ENCODE data around the gene TMEM200B. TPM values are rescaled to one million over a fixed set of nuclear protein-coding genes. Genes with fewer than 3 reads are reported as not detected.
"Not testable (repeated sequence)": the region's sequence is repeated elsewhere in the genome, so short reads cannot be mapped to it uniquely, and the experiment has no call there.

TMEM200B gene
- total RNA-seq, 1 donor from 2014 or later: 19.7 TPM

- TF ChIP-seq CTCF (IDR thresholded peaks at IDR 0.05): no peak
- Mint-ChIP-seq H3K4me3 (ENCODE audit: unreplicated experiment) (no peak overlapping the region), H3K27me3 (ENCODE audit: unreplicated experiment) (no peaks in the 10 kb centered on the region), H3K4me1 (ENCODE audit: unreplicated experiment) (peaks cover 23% of the 10 kb centered on the region), H3K9me3 (ENCODE audit: unreplicated experiment) (no peaks in the 10 kb centered on the region), H3K36me3 (ENCODE audit: unreplicated experiment) (peaks cover 25% of the 10 kb centered on the region), H3K27ac (ENCODE audit: unreplicated experiment) (no peak overlapping the region)
- no peak for DNase-seq (ENCODE audit: extremely low spot score, unreplicated experiment)
These were observed 36.1 kb upstream of the TMEM200B start for GRCh38 chr1:29159773-29160172.

DNA sequence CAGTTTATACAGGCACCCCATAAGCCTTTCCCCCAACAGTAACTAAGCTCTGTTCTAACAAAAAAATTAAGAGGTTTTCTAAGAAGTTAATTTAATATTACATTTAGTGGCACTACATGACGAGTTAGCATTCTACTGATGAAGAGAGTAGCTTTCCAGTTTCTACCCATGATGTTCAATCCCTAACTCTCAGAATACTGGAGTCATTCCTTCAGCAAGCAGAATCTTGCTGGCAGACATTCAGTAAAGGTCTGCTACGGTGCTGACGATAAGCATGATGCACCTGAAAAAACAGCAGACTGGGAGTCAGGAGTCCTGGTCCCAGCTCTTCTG lies 33.5 kb upstream of the TMEM200B start:
- peaks cover 19% of the 10 kb centered on the region for H3K4me1 Mint-ChIP-seq (ENCODE audit: unreplicated experiment)
- H3K9me3 Mint-ChIP-seq (ENCODE audit: unreplicated experiment): no peaks in the 10 kb centered on the region
- H3K36me3 Mint-ChIP-seq (ENCODE audit: unreplicated experiment): peaks cover 29% of the 10 kb centered on the region
- no peaks in the 10 kb centered on the region for H3K27me3 Mint-ChIP-seq (ENCODE audit: unreplicated experiment)
- no peak overlapping the region for H3K4me3 Mint-ChIP-seq (ENCODE audit: unreplicated experiment)
- DNase-seq (ENCODE audit: extremely low spot score, unreplicated experiment): no peak
- H3K27ac Mint-ChIP-seq (ENCODE audit: unreplicated experiment): peak overlapping the region; percentile 85
- no peak for TF ChIP-seq CTCF (IDR thresholded peaks at IDR 0.05)

DNA sequence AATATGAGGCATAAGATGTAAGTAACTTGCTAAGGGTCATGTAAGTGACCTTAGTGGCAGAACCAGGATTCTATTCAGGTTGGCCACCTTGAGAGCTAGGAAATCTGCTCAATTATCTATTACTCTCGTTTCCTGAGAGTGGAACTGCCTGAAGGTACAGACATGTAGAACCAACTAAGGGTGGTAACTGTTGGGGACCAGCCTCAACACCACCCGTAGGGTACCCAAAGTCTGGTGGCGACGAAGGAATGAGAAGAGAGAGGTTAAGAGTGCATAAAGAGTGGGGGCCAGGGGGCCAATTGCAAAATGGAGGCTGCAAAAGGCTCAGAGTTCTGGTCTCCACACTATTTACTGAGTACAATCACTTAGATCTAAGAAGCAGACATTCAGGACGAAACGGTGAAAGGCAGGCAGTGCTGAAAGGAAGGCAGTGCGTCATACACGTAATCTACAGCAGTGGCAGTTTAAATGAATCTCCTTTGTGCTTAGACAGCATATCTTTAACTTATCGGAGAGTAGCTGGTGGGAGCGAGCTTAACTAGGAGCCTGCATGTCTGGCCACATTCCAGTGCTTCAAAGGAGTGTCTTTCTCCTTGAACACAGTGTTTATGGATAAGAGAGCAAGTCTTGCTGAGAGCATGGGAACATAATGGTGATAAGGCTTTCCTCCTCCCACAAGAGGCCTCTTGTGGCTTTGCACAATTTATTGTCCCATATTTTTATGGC lies 33.0 kb upstream of the TMEM200B start:
- Mint-ChIP-seq H3K36me3 (ENCODE audit: unreplicated experiment) (peaks cover 34% of the 10 kb centered on the region), H3K9me3 (ENCODE audit: unreplicated experiment) (no peaks in the 10 kb centered on the region), H3K4me3 (ENCODE audit: unreplicated experiment) (no peak overlapping the region), H3K4me1 (ENCODE audit: unreplicated experiment) (peaks cover 19% of the 10 kb centered on the region), H3K27ac (ENCODE audit: unreplicated experiment) (peak overlapping the region; percentile 85), H3K27me3 (ENCODE audit: unreplicated experiment) (no peaks in the 10 kb centered on the region)
- no peak for TF ChIP-seq CTCF (IDR thresholded peaks at IDR 0.05)
- no peak for DNase-seq (ENCODE audit: extremely low spot score, unreplicated experiment)

DNA sequence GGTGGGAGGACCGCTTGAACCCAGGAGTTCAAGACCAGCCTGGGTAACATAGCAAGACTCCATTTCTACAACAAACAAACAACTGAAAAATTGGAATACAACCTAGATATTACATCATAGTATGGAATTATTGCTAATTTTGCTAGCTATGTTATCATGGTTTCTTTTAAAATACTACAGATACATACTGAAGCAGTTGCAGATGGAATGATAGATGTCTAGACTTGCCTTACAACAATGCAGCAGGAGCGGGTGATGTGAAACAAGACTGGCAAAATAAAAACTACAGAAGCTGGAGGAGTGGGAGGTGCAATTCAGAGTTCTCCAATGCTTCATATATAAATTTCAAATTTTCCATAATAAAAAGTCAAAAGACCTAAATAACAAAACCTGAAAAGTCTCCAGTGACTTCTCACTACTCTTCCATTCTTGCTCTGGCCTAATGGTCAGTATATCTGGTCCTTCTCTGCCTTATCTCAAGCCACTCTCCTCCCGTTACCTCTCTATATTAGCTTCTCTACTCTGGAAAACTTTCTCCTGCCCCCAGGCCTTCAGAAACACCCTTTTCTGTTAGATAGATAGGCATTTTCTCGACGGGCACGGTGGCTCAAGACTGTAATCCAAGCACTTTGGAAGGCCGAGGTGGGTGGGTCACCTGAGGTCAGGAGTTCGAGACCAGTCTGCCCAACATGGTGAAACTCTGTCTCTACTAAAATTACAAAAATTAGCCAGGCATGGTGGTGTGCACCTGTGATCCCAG lies 28.5 kb upstream of the TMEM200B start:
- Mint-ChIP-seq H3K36me3 (ENCODE audit: unreplicated experiment) (peaks cover 65% of the 10 kb centered on the region), H3K4me3 (ENCODE audit: unreplicated experiment) (no peak overlapping the region), H3K27me3 (ENCODE audit: unreplicated experiment) (no peaks in the 10 kb centered on the region), H3K27ac (ENCODE audit: unreplicated experiment) (peak overlapping the region; percentile 41), H3K4me1 (ENCODE audit: unreplicated experiment) (peaks cover 10% of the 10 kb centered on the region), H3K9me3 (ENCODE audit: unreplicated experiment) (no peaks in the 10 kb centered on the region)
- DNase-seq (ENCODE audit: extremely low spot score, unreplicated experiment): no peak
- no peak for TF ChIP-seq CTCF (IDR thresholded peaks at IDR 0.05)

DNA sequence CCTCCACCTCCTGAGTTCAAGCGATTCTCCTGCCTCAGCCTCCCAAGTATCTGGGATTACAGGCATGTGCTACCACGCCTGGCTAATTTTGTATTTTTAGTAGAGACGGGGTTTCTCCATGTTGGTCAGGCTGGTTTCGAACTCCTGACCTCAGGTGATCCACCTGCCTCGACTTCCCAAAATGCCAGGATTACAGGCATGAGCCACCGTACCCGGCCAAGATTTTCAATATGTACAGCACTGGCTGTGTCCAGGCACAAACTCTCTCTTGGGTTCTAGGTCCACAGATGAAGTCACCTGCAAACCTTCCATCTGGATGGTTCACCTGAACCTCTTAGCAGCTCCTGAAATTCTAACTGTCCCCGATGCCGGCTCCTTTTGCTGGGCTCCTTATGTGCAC lies 26.6 kb upstream of the TMEM200B start:
- H3K27me3 Mint-ChIP-seq (ENCODE audit: unreplicated experiment); H3K4me3 Mint-ChIP-seq (ENCODE audit: unreplicated experiment); H3K27ac Mint-ChIP-seq (ENCODE audit: unreplicated experiment); H3K9me3 Mint-ChIP-seq (ENCODE audit: unreplicated experiment); DNase-seq (ENCODE audit: extremely low spot score, unreplicated experiment); H3K4me1 Mint-ChIP-seq (ENCODE audit: unreplicated experiment): not testable (repeated sequence)
- peaks cover 74% of the 10 kb centered on the region for H3K36me3 Mint-ChIP-seq (ENCODE audit: unreplicated experiment)
